Neural cell (in vitro differentiated cells): Measurements from ENCODE around the gene CDC25B. TPM values are rescaled to one million over a fixed set of nuclear protein-coding genes. Genes with fewer than 3 reads are reported as not detected.

Experiments
- H2AFZ ChIP-seq: fragments of 200-600, 300-800 bp; sonication (generic), shearing (Covaris generic); 2 replicates; pipeline ENCODE4 v1.6.0; 2014; ENCODE audit warnings: low read depth, mild to moderate bottlenecking, antibody characterized with exemption, low read length, moderate library complexity
- H3F3A ChIP-seq: fragments of 200-600 bp; shearing (Covaris generic); 2 replicates; pipeline ENCODE4 v1.6.1; 2016; ENCODE audit warnings: mild to moderate bottlenecking, moderate library complexity, mixed read lengths, antibody characterized with exemption, low read length; ENCODE audit not compliant: insufficient read depth, poor library complexity, severe bottlenecking
- H3K27ac ChIP-seq: fragments of 200-600, 300-800 bp; sonication (generic), shearing (Covaris generic); 2 replicates; pipeline ENCODE4 v1.5.1; 2014; ENCODE audit warnings: mild to moderate bottlenecking, low read length, moderate library complexity
- H3K27me3 ChIP-seq: fragments of 300-800, 200-600 bp; sonication (generic), shearing (Covaris generic); 2 replicates; pipeline ENCODE4 v1.6.0; 2014; ENCODE audit warnings: mild to moderate bottlenecking, low read depth, low read length, moderate library complexity; ENCODE audit not compliant: insufficient read depth
- H3K36me3 ChIP-seq: fragments of 300-800, 200-600 bp; sonication (generic), shearing (Covaris generic); 2 replicates; pipeline ENCODE4 v1.5.1; 2014; ENCODE audit warnings: mild to moderate bottlenecking, antibody characterized with exemption, low read length, moderate library complexity; ENCODE audit not compliant: insufficient read depth
- H3K4me2 ChIP-seq: fragments of 300-800, 200-600 bp; sonication (generic), shearing (Covaris generic); 2 replicates; pipeline ENCODE4 v1.6.0; 2014; ENCODE audit warnings: mild to moderate bottlenecking, low read length
- H3K4me3 ChIP-seq: fragments of 300-800, 200-600 bp; sonication (generic), shearing (Covaris generic); 2 replicates; pipeline ENCODE4 v1.5.1; 2014; ENCODE audit warnings: mild to moderate bottlenecking, low read length, moderate library complexity
- H3K79me2 ChIP-seq: fragments of 200-600 bp; shearing (Covaris generic); replicated peaks from 2 replicates; pipeline ENCODE4 v1.6.0; 2014; ENCODE audit warnings: mild to moderate bottlenecking, low read length, moderate library complexity; ENCODE audit not compliant: insufficient read depth
- H3K9ac ChIP-seq: fragments of 300-800, 200-600 bp; sonication (generic), shearing (Covaris generic); 2 replicates; pipeline ENCODE4 v1.6.1; 2016; ENCODE audit warnings: mild to moderate bottlenecking, low read length, mixed read lengths
- H3K9me2 ChIP-seq: fragments of 200-600 bp; shearing (Covaris generic); 2 replicates; pipeline ENCODE4 v1.6.1; 2016; ENCODE audit warnings: mild to moderate bottlenecking, low read length, mixed read lengths; ENCODE audit not compliant: insufficient read depth
- H3K9me3 ChIP-seq: fragments of 200-600, 300-800 bp; sonication (generic), shearing (Covaris generic); 2 replicates; pipeline ENCODE4 v1.6.1; 2016; ENCODE audit warnings: mild to moderate bottlenecking, mixed run types, low read length, moderate library complexity, mixed read lengths
- H4K20me1 ChIP-seq: fragments of 200-600 bp; shearing (Covaris generic); 2 replicates; pipeline ENCODE4 v1.6.1; 2016; ENCODE audit warnings: mild to moderate bottlenecking, mixed run types; ENCODE audit not compliant: insufficient read depth
- EP300 ChIP-seq: fragments of 450-650 bp; conservative IDR thresholded peaks from 2 replicates; pipeline ENCODE4 v1.6.1; 2014; ENCODE audit warnings: antibody characterized with exemption, mild to moderate bottlenecking, moderate library complexity; ENCODE audit not compliant: poor library complexity, severe bottlenecking
- EZH2 ChIP-seq: fragments of 200-600, 300-800 bp; shearing (Covaris generic), sonication (generic); IDR thresholded peaks from 2 replicates; pipeline ENCODE4 v1.6.1; 2014; ENCODE audit warnings: antibody characterized with exemption, low read length, borderline replicate concordance, mild to moderate bottlenecking; ENCODE audit not compliant: insufficient read depth, poor library complexity, severe bottlenecking
- MXI1 ChIP-seq: fragments of 450-650 bp; conservative IDR thresholded peaks from 2 replicates; pipeline ENCODE4 v1.6.1; 2014; ENCODE audit warnings: antibody characterized with exemption, mild to moderate bottlenecking; ENCODE audit not compliant: poor library complexity, severe bottlenecking
- POLR2AphosphoS5 ChIP-seq: IDR thresholded peaks from 2 replicates; pipeline ENCODE4 v1.6.1; 2012
- RAD21 ChIP-seq: fragments of 450-650 bp; conservative IDR thresholded peaks from 2 replicates; pipeline ENCODE4 v1.6.1; 2014; ENCODE audit warnings: antibody characterized with exemption, mild to moderate bottlenecking, moderate library complexity
- SMC3 ChIP-seq: fragments of 450-650 bp; conservative IDR thresholded peaks from 2 replicates; pipeline ENCODE4 v1.6.1; 2014; ENCODE audit warnings: antibody characterized with exemption, mild to moderate bottlenecking, moderate library complexity; ENCODE audit not compliant: poor library complexity
- TAF1 ChIP-seq: IDR thresholded peaks from 2 replicates; pipeline ENCODE4 v1.6.1; 2012; ENCODE audit warnings: low read depth
- polyA plus RNA-seq: library from polyadenylated mRNA; depleted of rRNA; stranded (reverse); fragments of >200 nt; gene quantifications from 2 replicates; pipeline ENCODE4 v1.2.3, GENCODE V29; 2014
- TF ChIP-seq, protein P1 (sequence below): fragments of 450-650 bp; IDR thresholded peaks from 2 replicates; pipeline ENCODE4 v1.5.1; 2014; ENCODE audit warnings: antibody characterized with exemption, mild to moderate bottlenecking, moderate library complexity; ENCODE audit not compliant: poor library complexity, severe bottlenecking
- TF ChIP-seq, protein P2 (sequence below): IDR thresholded peaks from 2 replicates; pipeline ENCODE4 v1.6.1; 2012; ENCODE audit warnings: borderline replicate concordance

The CDC25B gene
- polyA plus RNA-seq, 1 donor from 2014 or later: 26.5 TPM

DNA sequence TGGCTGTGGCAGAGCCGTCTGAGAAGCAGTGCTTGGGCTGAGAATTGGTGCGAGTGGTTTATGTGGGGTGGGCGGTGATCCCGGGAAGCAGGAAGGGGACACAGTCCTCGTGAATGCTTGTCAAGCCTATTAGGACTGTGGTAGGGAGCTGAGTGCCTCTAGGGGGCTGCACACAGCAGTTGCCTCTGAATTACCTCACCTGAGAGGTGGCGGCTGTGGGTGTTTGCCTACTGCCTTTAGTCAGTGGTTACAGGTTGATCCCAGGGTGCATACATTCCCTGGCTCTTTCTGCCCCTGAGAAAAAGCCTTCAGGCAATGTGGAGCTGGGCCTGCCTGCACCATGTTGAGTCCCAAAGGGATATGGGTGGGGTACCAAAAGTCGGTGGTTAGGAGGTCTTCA is 29.4 kb downstream of the CDC25B start:
- Histone ChIP-seq H3K79me2 (peaks cover 6% of the 10 kb centered on the region), H3K9ac (no peak overlapping the region), H3K9me3 (no peaks in the 10 kb centered on the region), H3K4me3 (no peak overlapping the region), H3K9me2 (no peaks in the 10 kb centered on the region), H2AFZ (no peak overlapping the region), H3K4me2 (no peak overlapping the region), H4K20me1 (no peaks in the 10 kb centered on the region), H3K36me3 (no peaks in the 10 kb centered on the region), H3K27ac (no peak overlapping the region), H3K27me3 (no peaks in the 10 kb centered on the region), H3F3A (no peaks in the 10 kb centered on the region)
- TF ChIP-seq EP300 (no peak), TAF1 (no peak), EZH2 (no peak), POLR2AphosphoS5 (no peak), SMC3 (no peak), MXI1 (no peak), RAD21 (no peak)
- TF ChIP-seq, protein P1, sequence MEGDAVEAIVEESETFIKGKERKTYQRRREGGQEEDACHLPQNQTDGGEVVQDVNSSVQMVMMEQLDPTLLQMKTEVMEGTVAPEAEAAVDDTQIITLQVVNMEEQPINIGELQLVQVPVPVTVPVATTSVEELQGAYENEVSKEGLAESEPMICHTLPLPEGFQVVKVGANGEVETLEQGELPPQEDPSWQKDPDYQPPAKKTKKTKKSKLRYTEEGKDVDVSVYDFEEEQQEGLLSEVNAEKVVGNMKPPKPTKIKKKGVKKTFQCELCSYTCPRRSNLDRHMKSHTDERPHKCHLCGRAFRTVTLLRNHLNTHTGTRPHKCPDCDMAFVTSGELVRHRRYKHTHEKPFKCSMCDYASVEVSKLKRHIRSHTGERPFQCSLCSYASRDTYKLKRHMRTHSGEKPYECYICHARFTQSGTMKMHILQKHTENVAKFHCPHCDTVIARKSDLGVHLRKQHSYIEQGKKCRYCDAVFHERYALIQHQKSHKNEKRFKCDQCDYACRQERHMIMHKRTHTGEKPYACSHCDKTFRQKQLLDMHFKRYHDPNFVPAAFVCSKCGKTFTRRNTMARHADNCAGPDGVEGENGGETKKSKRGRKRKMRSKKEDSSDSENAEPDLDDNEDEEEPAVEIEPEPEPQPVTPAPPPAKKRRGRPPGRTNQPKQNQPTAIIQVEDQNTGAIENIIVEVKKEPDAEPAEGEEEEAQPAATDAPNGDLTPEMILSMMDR: no peak
- TF ChIP-seq, protein P2, sequence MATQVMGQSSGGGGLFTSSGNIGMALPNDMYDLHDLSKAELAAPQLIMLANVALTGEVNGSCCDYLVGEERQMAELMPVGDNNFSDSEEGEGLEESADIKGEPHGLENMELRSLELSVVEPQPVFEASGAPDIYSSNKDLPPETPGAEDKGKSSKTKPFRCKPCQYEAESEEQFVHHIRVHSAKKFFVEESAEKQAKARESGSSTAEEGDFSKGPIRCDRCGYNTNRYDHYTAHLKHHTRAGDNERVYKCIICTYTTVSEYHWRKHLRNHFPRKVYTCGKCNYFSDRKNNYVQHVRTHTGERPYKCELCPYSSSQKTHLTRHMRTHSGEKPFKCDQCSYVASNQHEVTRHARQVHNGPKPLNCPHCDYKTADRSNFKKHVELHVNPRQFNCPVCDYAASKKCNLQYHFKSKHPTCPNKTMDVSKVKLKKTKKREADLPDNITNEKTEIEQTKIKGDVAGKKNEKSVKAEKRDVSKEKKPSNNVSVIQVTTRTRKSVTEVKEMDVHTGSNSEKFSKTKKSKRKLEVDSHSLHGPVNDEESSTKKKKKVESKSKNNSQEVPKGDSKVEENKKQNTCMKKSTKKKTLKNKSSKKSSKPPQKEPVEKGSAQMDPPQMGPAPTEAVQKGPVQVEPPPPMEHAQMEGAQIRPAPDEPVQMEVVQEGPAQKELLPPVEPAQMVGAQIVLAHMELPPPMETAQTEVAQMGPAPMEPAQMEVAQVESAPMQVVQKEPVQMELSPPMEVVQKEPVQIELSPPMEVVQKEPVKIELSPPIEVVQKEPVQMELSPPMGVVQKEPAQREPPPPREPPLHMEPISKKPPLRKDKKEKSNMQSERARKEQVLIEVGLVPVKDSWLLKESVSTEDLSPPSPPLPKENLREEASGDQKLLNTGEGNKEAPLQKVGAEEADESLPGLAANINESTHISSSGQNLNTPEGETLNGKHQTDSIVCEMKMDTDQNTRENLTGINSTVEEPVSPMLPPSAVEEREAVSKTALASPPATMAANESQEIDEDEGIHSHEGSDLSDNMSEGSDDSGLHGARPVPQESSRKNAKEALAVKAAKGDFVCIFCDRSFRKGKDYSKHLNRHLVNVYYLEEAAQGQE: no peak

DNA sequence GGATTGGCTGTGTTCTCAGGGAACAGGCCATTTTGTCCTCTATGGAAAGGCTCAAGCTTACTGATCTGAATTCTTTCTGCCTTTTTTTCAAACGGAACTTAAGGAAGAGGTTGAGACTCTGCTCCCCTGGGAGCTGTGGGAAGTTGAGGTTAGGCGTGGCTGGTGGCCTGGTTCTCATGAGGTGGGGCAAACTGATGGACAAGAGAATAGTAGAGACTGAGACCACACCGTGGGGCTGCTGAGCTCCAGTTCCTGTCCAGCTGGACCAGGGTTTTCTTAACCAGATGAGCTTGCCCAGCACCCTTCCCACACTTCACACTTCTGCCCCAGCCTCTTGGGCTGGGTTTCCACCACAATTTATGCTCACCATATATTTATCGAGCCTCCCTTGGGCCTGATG is 30.3 kb downstream of the CDC25B start:
- Histone ChIP-seq H4K20me1 (no peaks in the 10 kb centered on the region), H3K27me3 (no peaks in the 10 kb centered on the region), H3K9me3 (no peaks in the 10 kb centered on the region), H3K9me2 (no peaks in the 10 kb centered on the region), H3K4me2 (no peak overlapping the region), H3K36me3 (no peaks in the 10 kb centered on the region), H3F3A (no peaks in the 10 kb centered on the region), H2AFZ (no peak overlapping the region), H3K27ac (no peak overlapping the region), H3K79me2 (no peaks in the 10 kb centered on the region), H3K9ac (no peak overlapping the region), H3K4me3 (no peak overlapping the region)
- TF ChIP-seq EP300 (no peak), SMC3 (no peak), TAF1 (no peak), RAD21 (no peak), MXI1 (no peak), EZH2 (no peak), POLR2AphosphoS5 (no peak)
- TF ChIP-seq, protein P2: no peak
- TF ChIP-seq, protein P1: no peak
